Breast epithelium (tissue), 4 donors: ENCODE measurements around the gene CGNL1. TPM values are rescaled to one million over a fixed set of nuclear protein-coding genes. Genes with fewer than 3 reads are reported as not detected.

Experiments used
- DNase-seq, 2 donors: peaks; one replicate each; pipeline ENCODE4 v3.0.0-alpha.2; 2019; ENCODE audit warnings: low spot score in 2 of 2
- H3K27ac ChIP-seq, 2 donors: fragments of 200-600 bp; sonication (generic) in 1 of 2; one replicate each; pipeline ENCODE4 v1.5.1; 2016 to 2019; ENCODE audit warnings: mild to moderate bottlenecking in 1 of 2
- H3K27me3 ChIP-seq, 2 donors: fragments of 200-600 bp; sonication (generic) in 1 of 2; one replicate each; pipeline versions ENCODE4 v1.5.1 to v1.6.0; 2017 to 2019; ENCODE audit warnings: control low read depth in 1 of 2, mild to moderate bottlenecking in 1 of 2
- H3K36me3 ChIP-seq: fragments of 200-600 bp; one replicate; pipeline ENCODE4 v1.5.1; 2019
- H3K4me1 ChIP-seq, 2 donors: fragments of 200-600 bp; sonication (generic); one replicate each; pipeline ENCODE4 v1.5.1; 2016 to 2019; ENCODE audit warnings: control low read depth in 1 of 2
- H3K4me3 ChIP-seq, 3 donors: fragments of 200-600 bp; sonication (generic); 1 replicate in 2 of 3; 2 replicates in 1 of 3; pipeline ENCODE4 v1.5.1; 2016 to 2019; ENCODE audit warnings: mild to moderate bottlenecking in 3 of 3, moderate library complexity in 2 of 3
- H3K9me3 ChIP-seq, 2 donors: fragments of 200-600 bp; sonication (generic) in 1 of 2; one replicate each; pipeline ENCODE4 v1.5.1; 2016 to 2019; ENCODE audit warnings: control low read depth in 1 of 2
- CTCF ChIP-seq, 3 donors: fragments of 450-650 bp; IDR thresholded peaks; one replicate each; pipeline ENCODE4 v1.5.1; 2016 to 2017; ENCODE audit warnings: antibody characterized with exemption in 3 of 3, mild to moderate bottlenecking in 3 of 3, moderate library complexity in 3 of 3
- POLR2A ChIP-seq: fragments of 450-650 bp; IDR thresholded peaks from one replicate; pipeline ENCODE4 v1.6.1; 2016; ENCODE audit warnings: antibody characterized with exemption, mild to moderate bottlenecking, moderate library complexity
- POLR2AphosphoS5 ChIP-seq, 3 donors: sonication (generic); formaldehyde crosslinking; IDR thresholded peaks; one replicate each; pipeline ENCODE4 v1.6.1; 2017; ENCODE audit warnings: antibody characterized with exemption in 3 of 3
- intact Hi-C: fragments of 100-400 bp; cut with DNase I; formaldehyde crosslinking; loops from one replicate; pipeline ENCODE4 v1.15.1; 2023; ENCODE audit warnings: low total_unique reads
- total RNA-seq, 3 donors: library from RNA; depleted of rRNA; stranded (reverse); fragments of >200 nt; gene quantifications; one replicate each; pipeline ENCODE4 v1.1.0, GENCODE V29; 2016

Gene CGNL1
- total RNA-seq, 3 donors from 2014 or later, result 5.4 to 24.9 (median 18.4) TPM

GRCh38 chr15:57541805-57542504 is 165.7 kb downstream of the CGNL1 start:
- H3K9me3 ChIP-seq, result no peaks in the 10 kb centered on the region
- H3K27ac ChIP-seq, result no peak overlapping the region
- TF ChIP-seq CTCF (IDR thresholded peaks at IDR 0.05), result peak; percentile 46 to 77 (median 56)
- no peak for TF ChIP-seq POLR2A
- no peaks in the 10 kb centered on the region for H3K4me1 ChIP-seq
- no peaks in the 10 kb centered on the region for H3K27me3 ChIP-seq
- no peaks in the 10 kb centered on the region for H3K36me3 ChIP-seq
- intact Hi-C loops, result no loop called here
- peak in 1 of 2 donors; percentile 46 for DNase-seq
- H3K4me3 ChIP-seq, result no peak overlapping the region

GRCh38 chr15:57542505-57542817 is 166.2 kb downstream of the CGNL1 start:
- Histone ChIP-seq H3K9me3 (no peaks in the 10 kb centered on the region), H3K27me3 (no peaks in the 10 kb centered on the region), H3K4me1 (no peaks in the 10 kb centered on the region), H3K4me3 (no peak overlapping the region), H3K27ac (no peak overlapping the region), H3K36me3 (peaks cover 2% of the 10 kb centered on the region)
- DNase-seq, result no peak
- intact Hi-C loops, result no loop called here
- no peak for TF ChIP-seq POLR2A
- TF ChIP-seq POLR2AphosphoS5 (IDR thresholded peaks at IDR 0.05), result no peak
- TF ChIP-seq CTCF (IDR thresholded peaks at IDR 0.05), result no peak

GRCh38 chr15:57544848-57545480 is 168.7 kb downstream of the CGNL1 start:
- no peak overlapping the region for H3K27ac ChIP-seq
- TF ChIP-seq POLR2A (no peak), CTCF (IDR thresholded peaks at IDR 0.05) (no peak), POLR2AphosphoS5 (IDR thresholded peaks at IDR 0.05) (no peak)
- DNase-seq, result no peak
- H3K36me3 ChIP-seq, result peaks cover 4% of the 10 kb centered on the region
- H3K9me3 ChIP-seq, result no peaks in the 10 kb centered on the region
- intact Hi-C loops, result no loop called here
- H3K4me3 ChIP-seq, result no peak overlapping the region
- H3K4me1 ChIP-seq, result peaks cover 0 to 2% of the 10 kb centered on the region in 2 donors
- H3K27me3 ChIP-seq, result no peaks in the 10 kb centered on the region

GRCh38 chr15:57545995-57546394 is 169.7 kb downstream of the CGNL1 start:
- intact Hi-C loops, result no loop called here
- Histone ChIP-seq H3K27ac (no peak overlapping the region), H3K36me3 (peaks cover 4% of the 10 kb centered on the region), H3K4me1 (peaks cover 0 to 9% of the 10 kb centered on the region in 2 donors), H3K9me3 (no peaks in the 10 kb centered on the region), H3K27me3 (no peaks in the 10 kb centered on the region), H3K4me3 (no peak overlapping the region)
- TF ChIP-seq POLR2AphosphoS5 (IDR thresholded peaks at IDR 0.05) (no peak), CTCF (IDR thresholded peaks at IDR 0.05) (no peak), POLR2A (no peak)
- no peak for DNase-seq

GRCh38 chr15:57547243-57547755 is 171.0 kb downstream of the CGNL1 start:
- Histone ChIP-seq H3K27ac (no peak overlapping the region), H3K9me3 (no peaks in the 10 kb centered on the region), H3K27me3 (no peaks in the 10 kb centered on the region), H3K36me3 (peaks cover 4% of the 10 kb centered on the region), H3K4me1 (peaks cover 0 to 14% of the 10 kb centered on the region in 2 donors), H3K4me3 (no peak overlapping the region)
- no peak for DNase-seq
- intact Hi-C loops, result no loop called here
- TF ChIP-seq CTCF (IDR thresholded peaks at IDR 0.05), result no peak
- no peak for TF ChIP-seq POLR2A
- TF ChIP-seq POLR2AphosphoS5 (IDR thresholded peaks at IDR 0.05), result no peak
